Fibroblast of the conjunctiva (primary cell): ENCODE measurements around the gene CLDN25.
"Not testable (repeated sequence)": the region's sequence is repeated elsewhere in the genome, so short reads cannot be mapped to it uniquely, and the experiment has no call there.

Experiments
- DNase-seq: peaks from one replicate; pipeline ENCODE4 v3.0.0-alpha.2; 2010; ENCODE audit warnings: low read depth

Gene CLDN25

DNA sequence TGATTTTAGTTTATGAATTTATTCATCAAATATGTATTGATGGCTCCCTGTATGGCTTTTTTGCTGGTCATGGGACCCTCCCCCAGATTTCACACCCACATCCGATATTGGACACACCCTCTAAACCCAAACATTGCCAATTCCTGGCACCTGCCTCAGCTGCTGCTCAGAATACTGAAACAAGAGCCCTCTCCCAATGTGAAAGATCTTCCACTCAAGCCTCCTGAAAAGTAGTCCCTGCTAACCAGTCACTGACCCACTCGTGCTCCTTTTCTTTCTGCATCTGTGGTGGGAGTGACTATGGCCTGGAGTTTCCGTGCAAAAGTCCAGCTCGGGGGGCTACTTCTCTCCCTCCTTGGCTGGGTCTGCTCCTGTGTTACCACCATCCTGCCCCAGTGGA, at the start of gene CLDN25:
Gene CLDN25, plus strand, starts transcription at position 301 of the 400 bp plus-strand sequence. Its CDS starts 0 bp downstream, at position 301.
- no peak for DNase-seq

DNA sequence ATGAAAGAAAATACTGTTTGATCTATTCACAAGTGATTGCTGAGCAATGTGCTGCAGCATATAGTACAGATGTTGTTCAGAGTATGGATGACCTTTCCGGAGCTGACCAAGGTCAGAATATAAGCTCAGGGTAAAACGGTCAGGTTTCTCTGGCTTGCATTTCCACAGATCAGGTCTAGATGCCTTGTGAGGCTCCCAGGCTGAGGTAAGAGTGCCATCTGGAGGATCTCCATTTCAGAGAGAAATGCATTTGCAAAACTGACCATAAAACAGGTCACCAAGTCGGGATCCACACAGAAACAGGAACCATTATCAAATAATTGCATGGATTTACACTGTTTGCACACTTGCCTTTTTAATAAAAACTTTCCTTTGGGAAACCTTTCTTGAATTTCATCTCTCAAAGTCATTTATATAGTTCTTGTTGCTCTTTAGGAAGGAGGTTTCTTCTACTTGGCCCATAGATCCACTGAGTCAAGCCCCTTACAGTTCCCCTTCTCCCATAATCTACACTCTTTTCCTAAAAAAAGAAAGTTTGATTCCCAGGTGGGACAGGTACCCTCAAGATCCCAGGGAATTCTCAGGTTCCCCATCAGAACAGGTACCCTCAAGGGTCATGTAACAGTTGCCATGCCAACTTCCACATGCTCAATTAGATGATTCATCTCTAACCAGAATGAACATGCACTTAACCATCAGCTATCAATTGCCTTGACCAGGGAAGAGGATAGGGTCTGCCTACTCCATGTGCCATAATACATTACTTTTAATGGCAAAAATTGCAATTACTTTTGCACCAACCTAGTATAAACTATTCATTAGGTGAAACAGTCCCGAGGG, 48.5 kb upstream of the CLDN25 start:
- peak; percentile 36 for DNase-seq

DNA sequence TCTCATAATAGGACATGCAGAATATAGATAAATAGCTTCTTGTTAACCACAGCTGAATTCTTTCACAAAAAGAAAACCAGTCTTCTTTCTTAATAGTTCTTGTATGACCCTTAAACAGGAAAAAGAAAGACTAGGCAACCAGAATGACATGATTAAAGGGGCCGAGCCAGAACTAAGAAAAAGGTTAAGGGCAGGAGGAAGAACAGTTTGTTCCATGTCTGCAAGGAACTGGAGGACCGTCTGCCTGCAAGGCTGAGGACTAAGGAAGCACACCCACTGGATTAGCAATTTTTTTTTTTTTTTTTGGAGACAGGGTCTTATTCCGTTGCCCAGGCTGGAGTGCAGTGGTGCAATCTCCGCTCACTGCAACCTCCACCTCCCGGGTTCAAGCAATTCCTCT, 47.5 kb upstream of the CLDN25 start:
- no peak for DNase-seq

DNA sequence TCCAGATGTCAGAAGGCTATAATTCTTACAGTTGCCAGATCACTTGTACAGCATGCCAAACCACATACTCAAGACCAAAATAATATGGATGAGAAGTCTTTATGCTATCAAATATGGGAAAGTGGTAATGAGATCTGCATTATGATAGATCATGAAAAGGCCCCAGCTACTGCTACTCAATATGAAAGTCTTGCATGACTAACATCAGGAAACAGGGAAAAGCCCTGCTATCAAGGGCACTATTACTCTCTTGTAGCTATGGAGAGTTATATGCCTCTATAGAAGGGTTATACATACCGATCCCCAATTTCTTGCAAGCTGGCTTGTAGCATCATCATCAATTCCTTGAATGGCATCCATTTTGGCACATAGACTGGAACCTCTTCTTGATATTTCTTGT, 43.3 kb upstream of the CLDN25 start:
- DNase-seq, result no peak

DNA sequence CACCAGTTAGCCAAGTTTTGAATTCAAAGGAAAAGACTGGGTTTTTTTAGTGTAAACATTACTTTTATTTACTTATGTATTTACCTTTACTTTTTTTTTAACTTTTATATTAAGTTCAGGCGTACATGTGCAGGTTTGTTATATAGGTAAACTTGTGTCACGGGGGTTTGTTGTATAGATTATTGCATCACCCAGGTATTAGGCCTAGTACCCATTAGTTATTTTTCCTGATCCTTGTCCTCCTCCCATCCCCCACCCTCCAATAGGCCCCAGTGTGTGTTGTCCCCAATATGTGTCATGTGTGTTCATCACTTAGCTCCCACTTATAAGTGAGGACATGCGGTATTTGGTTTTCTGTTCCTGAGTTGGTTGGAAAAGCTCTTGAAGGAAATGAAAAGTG, 26.7 kb upstream of the CLDN25 start:
- DNase-seq, result no peak

DNA sequence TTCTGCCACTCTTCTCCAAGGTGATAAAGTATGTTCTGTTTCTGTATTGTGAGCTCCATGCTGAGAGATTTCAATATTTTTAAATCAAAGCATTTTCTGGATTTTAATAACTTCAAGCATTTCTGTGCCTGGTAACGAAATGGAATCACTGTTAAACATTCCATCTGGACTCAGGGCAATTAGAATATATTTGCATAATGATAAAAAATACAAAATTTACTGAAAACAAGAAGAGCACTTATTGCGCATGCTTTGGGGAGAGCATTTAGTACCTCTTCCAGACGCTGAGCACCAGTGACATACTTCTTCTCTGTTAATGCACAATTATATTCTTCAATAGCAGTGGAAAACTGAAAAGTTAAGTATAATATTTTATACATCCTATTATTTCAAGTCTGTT, 19.4 kb upstream of the CLDN25 start:
- no peak for DNase-seq

DNA sequence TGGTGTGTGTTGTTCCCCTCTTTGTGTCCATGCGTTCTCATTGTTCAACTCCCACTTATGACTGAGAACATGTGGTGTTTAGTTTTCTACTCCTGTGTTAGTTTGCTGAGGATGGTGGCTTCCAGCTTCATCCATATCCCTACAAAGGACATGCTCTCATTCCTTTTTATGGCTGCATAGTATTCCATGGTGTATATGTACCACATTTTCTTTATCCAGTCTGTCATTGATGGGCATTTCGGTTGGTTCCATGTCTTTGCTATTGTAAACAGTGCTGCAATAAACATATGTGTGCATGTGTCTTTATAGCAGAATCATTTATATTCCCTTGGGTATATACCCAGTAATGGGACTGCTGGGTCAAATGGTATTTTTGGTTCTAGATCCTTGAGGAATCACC, 16.6 kb upstream of the CLDN25 start:
- DNase-seq, result not testable (repeated sequence)

DNA sequence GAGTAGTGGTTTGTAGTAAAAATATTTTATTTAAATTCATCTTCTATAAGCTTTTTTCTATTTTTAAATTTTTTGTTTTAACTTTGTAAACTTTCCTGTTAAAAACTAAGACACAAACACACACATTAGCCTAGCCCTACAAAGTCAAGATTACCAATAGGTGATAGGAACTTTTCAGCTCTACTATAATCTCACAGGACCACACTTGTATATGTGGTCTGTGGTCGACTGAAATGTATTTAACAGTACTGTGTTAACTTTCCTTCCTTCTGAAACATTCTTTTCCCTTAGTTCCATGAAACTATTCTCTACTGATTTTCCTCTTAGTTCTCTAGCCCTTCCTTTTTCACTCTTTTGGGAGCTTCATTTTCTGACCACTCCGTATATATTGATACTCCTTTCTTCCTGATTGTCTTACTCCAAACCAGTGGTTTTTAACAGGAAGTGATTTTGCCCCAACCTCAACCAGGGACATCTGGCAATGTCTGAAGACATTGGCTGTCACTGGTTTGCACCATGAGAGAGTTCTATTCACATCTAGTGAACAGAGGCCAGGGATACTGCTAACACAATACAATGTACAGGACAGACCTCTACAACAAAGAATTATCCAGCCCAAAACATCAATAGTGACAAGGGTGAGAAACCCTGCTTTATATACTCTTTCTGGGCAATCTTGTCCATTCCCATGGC, 14.9 kb upstream of the CLDN25 start:
- DNase-seq, result no peak

DNA sequence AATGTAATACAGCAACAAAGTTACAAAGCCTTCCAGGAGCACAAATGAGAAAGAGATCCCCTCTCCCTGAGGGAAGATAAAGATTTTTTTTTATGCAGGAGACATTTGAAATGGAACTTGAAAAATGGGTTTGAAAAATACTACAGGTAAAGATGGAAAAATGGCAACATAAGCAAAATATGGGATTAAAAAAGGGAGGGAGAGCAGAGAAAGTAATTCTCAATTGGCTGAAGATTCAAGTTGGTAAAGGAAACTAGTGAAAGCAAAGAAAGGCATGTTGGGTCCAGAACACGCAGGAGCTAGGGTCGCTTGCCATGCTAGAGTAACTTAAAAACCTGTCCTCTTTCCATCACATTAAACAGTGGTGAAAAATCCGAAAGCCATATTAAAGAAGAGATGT, 7.6 kb upstream of the CLDN25 start:
- DNase-seq, result no peak

DNA sequence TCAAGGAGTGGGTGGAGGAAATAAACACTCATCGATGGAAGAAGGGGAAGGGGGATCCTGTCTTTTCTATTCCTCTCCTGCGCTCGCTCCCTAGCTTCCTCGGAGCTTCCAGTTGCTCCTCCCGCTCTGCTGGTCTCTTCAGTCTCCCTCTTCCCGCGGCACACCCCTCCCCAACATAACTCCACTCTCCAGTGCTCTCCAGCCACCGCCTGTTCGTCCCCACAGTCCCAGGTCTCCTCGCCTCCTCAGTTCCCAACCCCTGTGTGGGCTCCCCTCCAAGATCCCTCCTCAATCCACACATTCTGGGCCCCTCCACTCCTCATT, 6.5 kb upstream of the CLDN25 start:
- DNase-seq, result no peak

DNA sequence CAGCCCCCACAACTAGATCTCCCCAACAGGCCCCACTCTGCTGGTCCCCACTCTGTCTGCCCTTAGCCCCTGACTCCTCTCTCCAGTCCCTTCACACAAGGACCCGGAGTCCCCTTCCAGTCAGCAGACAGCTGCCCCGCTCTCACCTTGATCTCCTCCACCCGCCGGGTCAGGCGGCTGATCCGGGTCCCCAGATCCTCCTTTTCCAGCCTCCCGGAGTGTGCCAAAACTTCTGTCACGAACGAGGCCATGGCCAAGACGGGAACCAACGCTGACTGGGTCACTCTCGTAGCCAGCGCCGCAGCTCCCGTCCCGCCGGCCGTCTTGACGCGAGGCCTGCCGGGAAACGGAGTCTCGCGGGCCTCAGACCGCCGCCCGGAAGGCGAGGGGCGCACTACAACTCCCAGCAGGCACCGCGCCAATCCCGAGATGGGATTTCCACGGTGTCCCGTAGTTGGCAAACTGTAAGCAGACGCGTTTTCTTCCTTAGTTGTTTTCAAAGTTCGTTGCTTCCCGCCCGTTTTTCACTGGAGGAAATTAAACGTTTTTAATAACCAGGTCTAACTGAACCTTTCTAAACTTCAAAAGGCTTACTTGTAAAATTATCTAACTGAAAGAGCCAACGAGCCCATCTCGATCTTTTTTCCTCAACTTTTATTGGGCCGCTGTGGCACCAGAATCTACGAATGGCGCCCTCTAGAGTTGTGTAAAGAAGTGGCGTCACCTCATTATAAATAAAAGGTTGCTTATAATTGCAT, 6.0 kb upstream of the CLDN25 start, which contains the start of gene ZW10:
Gene ZW10, minus strand, starts transcription at position 277 of the 758 bp plus-strand sequence. Its CDS starts 26 bp downstream, at position 251.
- peak; percentile 97 for DNase-seq

DNA sequence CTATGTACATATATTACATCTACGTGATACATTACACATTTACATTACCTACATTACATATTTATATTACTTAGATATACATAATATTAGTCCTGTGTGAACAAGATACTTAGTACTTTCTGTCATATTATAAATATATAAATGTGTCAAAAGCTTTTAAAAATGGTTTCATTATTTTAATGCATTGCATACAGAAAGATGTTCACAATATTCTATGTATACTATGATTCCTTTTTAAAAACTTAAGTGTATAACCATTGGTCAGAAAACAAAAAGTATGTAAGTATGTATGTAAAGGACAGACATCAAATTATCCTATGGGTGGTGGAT, 5.5 kb upstream of the CLDN25 start:
- DNase-seq, result no peak

DNA sequence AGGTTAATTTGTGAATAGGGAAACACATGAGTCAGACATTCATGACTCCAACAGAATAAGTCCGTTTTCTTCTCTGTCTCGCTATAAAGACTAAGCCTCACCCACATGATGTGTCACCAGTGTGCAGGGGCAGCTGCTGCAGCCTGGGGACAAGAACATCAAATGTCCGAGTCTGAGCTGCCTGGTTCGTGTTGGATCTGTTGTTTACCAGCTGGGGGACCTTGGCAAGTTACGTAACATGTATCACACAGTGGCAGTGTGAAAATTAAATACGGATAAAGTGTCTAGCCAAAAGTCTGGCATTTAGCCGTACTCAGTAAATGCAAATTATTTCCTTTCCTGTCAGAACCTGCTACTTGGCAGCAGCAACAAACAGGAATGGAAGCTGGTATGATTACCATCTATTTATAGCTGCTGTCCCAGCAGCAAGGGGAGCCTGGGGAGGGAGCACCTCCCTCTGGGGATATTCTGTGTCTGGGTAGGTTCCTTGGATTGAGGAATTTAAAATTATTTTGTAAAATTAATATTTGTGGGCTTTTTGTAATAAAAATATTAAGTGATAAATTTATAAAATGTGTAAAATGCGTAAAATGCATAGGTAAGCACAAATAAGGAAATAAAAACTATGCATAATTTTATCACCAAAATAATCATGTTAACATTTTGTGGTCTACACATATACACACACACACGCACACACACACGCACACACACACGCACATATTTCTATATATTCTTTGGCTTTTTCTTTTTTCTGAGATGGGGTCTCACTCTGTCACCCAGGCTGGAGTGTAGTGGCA, 1.3 kb upstream of the CLDN25 start:
- DNase-seq, result no peak

DNA sequence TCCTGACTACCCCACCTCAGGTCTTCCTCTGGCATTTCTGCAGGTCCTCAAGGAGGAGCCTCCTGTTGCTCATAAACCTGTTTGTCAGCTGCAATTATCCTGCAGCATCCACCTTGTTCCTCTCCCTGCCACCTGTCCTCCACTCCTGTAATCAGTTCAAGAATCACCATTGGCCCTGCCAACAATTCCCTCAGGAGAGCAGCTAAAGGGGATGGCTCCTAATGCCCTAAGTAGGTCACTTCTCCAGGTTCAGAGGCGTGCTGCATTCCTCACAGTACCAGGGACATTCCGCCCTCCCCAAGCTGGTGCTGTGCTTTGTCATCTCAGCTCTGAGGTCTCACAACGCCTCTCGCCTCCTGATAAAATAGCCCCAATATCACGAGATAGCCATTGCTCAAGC, 2.1 kb downstream of the CLDN25 start:
- no peak for DNase-seq

DNA sequence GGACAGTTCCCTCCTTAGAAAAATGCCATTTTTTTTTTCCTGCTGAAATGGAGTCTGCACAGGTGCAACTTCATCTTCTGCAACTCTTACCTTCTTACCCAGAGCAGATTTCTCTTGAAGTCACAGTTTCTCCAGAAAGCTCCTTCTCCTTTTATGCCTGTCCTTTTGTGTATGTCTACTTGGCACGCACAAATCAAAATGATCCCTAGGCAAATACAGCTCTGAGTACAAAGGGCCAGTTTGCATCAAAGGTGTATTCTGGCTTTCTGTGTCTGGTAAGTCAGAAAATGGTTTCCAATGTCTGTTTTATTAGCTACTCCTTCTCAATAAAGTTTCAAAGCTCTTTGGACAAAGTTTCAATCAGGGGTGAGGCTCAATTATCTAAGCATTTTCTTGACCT, 2.5 kb downstream of the CLDN25 start:
- DNase-seq, result no peak

DNA sequence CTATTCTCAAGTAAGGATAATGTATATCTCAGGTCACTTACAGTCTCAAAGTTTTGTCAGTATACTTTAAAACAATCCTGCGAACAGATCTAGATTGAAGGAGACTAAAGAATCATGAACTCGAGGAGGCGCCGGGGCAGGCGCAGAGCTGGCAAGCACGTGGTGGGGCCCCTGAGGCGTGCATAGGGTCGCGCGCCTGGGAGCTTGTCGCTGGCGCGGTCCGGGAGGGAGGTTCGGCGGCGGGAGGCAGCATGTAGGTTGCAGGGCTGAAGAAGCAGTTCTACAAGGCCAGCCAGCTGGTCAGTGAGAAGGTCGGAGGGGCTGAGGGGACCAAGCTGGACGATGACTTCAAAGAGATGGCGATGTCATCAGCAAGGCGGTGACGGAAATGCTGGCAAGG, 9.4 kb downstream of the CLDN25 start:
- DNase-seq, result not testable (repeated sequence)

DNA sequence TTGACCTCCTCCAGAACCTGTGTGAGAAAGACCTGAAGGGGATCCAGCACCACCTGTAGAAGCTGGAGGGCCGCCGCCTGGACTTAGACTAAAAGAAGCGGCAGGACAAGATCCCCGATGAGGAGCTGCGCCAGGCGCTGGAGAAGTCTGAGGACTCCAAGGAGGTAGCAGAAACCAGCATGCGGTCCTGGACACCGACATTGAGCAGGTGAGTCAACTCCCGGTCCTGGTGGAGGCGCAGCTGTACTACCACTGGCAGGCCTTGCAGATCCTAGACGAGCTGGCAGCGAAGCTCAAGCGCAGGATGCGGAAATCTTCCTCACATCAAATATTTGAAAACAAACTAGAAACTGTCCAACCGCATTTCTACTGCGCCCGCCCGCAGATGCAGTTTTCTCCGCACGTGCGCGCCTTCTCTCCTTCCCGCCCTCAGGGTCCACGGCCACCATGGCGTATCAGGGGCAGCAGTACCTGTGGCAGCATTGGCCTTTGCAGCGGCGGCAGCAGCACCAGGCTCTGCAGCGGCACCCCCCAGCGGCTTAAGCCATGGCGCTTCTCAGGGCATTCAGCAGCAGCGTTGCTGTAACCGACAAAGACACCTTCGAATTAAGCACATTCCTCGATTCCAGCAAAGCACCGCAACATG, 10.2 kb downstream of the CLDN25 start:
- DNase-seq, result no peak

DNA sequence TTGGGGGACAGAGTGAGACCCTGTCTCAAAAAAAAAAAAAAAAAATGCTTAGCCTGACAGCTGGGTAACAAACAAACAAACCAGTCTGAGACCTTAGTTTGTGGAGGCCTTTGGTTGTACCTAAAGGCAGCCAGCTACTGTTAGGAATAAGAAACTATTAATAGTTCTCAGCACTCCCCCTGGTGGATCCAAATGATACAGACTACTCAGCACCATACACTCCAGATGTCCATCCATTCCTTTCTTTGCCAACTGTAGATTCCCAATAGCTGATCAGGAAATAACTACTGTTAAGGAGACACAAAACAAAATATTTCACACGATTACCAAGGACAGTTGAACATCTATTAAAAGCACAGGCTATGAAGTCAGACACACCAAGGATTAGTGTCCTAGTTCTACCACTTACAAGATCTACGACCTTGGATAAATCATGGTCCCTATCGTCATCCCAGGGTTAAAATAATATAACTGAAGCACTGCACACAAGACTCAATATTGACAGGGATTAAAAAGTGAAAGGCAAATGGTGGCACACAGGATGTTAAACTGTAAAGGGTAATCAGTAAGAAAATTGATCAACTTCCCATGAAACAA, 17.2 kb downstream of the CLDN25 start:
- DNase-seq, result peak; percentile 4

DNA sequence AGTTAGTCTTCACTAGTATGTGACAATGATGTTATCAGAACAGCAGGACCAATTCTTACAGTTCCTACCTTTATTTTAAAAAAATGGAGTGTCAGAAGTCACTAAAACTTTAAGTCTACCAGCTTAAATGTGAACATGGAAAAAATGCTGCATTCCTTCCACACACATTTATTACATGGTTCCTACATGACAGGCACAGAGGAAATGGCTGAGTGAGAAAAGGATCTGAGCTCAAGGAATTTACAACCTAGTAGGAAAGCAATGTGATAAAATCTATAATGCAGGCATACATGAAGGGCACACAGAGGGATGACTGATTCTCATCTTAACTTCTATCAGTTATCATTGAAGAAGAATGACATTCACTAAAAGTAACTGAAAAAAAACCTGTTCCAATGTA, 23.0 kb downstream of the CLDN25 start:
- DNase-seq, result no peak

DNA sequence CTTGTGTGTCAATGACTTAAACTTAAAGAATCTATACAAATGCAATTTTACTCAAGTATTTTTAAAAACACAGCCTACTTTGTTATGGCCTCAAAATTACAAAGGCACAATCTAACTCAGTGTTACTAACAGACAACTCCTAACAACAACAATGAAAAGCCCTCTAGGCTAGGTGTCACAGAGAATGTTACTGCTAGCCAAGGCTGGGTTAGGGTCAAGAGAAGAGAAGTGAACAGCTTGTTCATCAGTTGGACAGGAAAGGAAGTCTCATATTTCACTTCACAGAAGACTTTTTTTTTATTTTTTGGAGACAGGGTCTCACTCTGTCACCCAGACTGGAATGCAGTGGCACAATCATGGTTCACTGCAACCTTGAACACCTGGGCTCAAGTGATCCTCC, 26.0 kb downstream of the CLDN25 start:
- no peak for DNase-seq

DNA sequence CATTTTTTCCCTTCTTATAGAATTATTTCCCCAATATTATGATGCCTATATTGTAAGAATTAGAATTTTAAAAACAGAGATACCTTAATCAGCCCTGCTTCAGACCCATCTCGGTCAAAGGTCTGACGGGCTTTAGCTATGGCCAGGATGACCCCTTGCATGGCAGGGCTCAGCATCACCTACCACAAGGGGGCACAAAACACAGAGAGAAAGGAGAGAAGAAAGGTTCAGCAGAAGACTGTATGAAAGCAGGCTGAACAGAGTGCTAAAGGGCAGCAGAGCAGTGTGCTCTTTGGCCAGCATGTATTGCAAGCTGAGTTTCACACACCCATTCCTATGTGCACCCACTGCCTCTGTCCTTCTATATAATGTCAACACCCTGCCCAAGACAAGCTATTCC, 26.8 kb downstream of the CLDN25 start:
- no peak for DNase-seq
